Measurements from ENCODE around the gene SESTD1. TPM values are rescaled to one million over a fixed set of nuclear protein-coding genes. Genes with fewer than 3 reads are reported as not detected.
"Not testable (repeated sequence)": the region's sequence is repeated elsewhere in the genome, so short reads cannot be mapped to it uniquely, and the experiment has no call there.

The SESTD1 gene
- polyA plus RNA-seq, 1 donor from 2014 or later: 39.5 TPM

DNA sequence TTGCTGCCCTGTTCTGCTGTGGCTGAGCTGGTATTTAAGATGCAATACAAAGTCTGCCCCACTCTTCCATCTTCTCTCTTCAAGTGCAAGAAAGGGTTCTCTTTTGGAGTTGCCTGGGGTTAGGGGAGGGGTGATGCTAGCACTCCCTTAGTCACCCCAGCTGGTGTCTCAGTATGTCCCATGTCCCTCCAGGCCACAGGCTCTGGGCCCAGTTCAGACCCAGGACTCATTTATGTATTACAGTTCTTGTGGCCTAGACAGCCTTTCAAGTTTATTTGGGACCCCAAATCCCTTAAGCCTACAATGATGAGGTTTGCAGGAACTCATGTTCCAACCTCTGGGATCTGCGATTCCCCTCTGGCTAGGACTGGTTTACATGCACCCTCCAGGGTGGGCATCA, 167.5 kb downstream of the SESTD1 start:
- H3K4me3 ChIP-seq (ENCODE audit: low read length): no peak overlapping the region
- no peaks in the 10 kb centered on the region for H3F3A ChIP-seq (ENCODE audit: insufficient read depth, low read length, poor library complexity, severe bottlenecking)
- TF ChIP-seq EP300 (conservative IDR thresholded peaks at IDR 0.05; ENCODE audit: poor library complexity, severe bottlenecking) (no peak), SMC3 (conservative IDR thresholded peaks at IDR 0.05; ENCODE audit: poor library complexity) (no peak), TAF1 (IDR thresholded peaks at IDR 0.05; ENCODE audit: low read depth) (no peak), EZH2 (IDR thresholded peaks at IDR 0.05; ENCODE audit: borderline replicate concordance, insufficient read depth, low read length, poor library complexity, severe bottlenecking) (no peak)
- TF ChIP-seq, protein P1, sequence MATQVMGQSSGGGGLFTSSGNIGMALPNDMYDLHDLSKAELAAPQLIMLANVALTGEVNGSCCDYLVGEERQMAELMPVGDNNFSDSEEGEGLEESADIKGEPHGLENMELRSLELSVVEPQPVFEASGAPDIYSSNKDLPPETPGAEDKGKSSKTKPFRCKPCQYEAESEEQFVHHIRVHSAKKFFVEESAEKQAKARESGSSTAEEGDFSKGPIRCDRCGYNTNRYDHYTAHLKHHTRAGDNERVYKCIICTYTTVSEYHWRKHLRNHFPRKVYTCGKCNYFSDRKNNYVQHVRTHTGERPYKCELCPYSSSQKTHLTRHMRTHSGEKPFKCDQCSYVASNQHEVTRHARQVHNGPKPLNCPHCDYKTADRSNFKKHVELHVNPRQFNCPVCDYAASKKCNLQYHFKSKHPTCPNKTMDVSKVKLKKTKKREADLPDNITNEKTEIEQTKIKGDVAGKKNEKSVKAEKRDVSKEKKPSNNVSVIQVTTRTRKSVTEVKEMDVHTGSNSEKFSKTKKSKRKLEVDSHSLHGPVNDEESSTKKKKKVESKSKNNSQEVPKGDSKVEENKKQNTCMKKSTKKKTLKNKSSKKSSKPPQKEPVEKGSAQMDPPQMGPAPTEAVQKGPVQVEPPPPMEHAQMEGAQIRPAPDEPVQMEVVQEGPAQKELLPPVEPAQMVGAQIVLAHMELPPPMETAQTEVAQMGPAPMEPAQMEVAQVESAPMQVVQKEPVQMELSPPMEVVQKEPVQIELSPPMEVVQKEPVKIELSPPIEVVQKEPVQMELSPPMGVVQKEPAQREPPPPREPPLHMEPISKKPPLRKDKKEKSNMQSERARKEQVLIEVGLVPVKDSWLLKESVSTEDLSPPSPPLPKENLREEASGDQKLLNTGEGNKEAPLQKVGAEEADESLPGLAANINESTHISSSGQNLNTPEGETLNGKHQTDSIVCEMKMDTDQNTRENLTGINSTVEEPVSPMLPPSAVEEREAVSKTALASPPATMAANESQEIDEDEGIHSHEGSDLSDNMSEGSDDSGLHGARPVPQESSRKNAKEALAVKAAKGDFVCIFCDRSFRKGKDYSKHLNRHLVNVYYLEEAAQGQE (IDR thresholded peaks at IDR 0.05; ENCODE audit: borderline replicate concordance): no peak
- TF ChIP-seq, protein P2, sequence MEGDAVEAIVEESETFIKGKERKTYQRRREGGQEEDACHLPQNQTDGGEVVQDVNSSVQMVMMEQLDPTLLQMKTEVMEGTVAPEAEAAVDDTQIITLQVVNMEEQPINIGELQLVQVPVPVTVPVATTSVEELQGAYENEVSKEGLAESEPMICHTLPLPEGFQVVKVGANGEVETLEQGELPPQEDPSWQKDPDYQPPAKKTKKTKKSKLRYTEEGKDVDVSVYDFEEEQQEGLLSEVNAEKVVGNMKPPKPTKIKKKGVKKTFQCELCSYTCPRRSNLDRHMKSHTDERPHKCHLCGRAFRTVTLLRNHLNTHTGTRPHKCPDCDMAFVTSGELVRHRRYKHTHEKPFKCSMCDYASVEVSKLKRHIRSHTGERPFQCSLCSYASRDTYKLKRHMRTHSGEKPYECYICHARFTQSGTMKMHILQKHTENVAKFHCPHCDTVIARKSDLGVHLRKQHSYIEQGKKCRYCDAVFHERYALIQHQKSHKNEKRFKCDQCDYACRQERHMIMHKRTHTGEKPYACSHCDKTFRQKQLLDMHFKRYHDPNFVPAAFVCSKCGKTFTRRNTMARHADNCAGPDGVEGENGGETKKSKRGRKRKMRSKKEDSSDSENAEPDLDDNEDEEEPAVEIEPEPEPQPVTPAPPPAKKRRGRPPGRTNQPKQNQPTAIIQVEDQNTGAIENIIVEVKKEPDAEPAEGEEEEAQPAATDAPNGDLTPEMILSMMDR (IDR thresholded peaks at IDR 0.05; ENCODE audit: poor library complexity, severe bottlenecking): no peak
- no peaks in the 10 kb centered on the region for H3K36me3 ChIP-seq (ENCODE audit: insufficient read depth, low read length)
- H3K9me2 ChIP-seq (ENCODE audit: insufficient read depth, low read length): no peaks in the 10 kb centered on the region
- no peaks in the 10 kb centered on the region for H3K9me3 ChIP-seq (ENCODE audit: low read length)
- no peak overlapping the region for H3K9ac ChIP-seq (ENCODE audit: low read length)
- H3K79me2 ChIP-seq (replicated peaks; ENCODE audit: insufficient read depth, low read length): no peaks in the 10 kb centered on the region
- no peak overlapping the region for H3K4me2 ChIP-seq (ENCODE audit: low read length)
- no peak overlapping the region for H3K27ac ChIP-seq (ENCODE audit: low read length)
- no peaks in the 10 kb centered on the region for H3K27me3 ChIP-seq (ENCODE audit: insufficient read depth, low read depth, low read length)
- no peaks in the 10 kb centered on the region for H4K20me1 ChIP-seq (ENCODE audit: insufficient read depth)
- H2AFZ ChIP-seq (ENCODE audit: low read depth, low read length): no peak overlapping the region

GRCh38 chr2:179096090-179096489, 168.5 kb downstream of the SESTD1 start:
- no peaks in the 10 kb centered on the region for H3K27me3 ChIP-seq (ENCODE audit: insufficient read depth, low read depth, low read length)
- H3K4me3 ChIP-seq (ENCODE audit: low read length): no peak overlapping the region
- no peak overlapping the region for H3K27ac ChIP-seq (ENCODE audit: low read length)
- H2AFZ ChIP-seq (ENCODE audit: low read depth, low read length): no peak overlapping the region
- no peaks in the 10 kb centered on the region for H3K79me2 ChIP-seq (replicated peaks; ENCODE audit: insufficient read depth, low read length)
- no peak overlapping the region for H3K9ac ChIP-seq (ENCODE audit: low read length)
- H3F3A ChIP-seq (ENCODE audit: insufficient read depth, low read length, poor library complexity, severe bottlenecking): no peaks in the 10 kb centered on the region
- H4K20me1 ChIP-seq (ENCODE audit: insufficient read depth): no peaks in the 10 kb centered on the region
- TF ChIP-seq TAF1 (IDR thresholded peaks at IDR 0.05; ENCODE audit: low read depth) (no peak), EP300 (conservative IDR thresholded peaks at IDR 0.05; ENCODE audit: poor library complexity, severe bottlenecking) (no peak), SMC3 (conservative IDR thresholded peaks at IDR 0.05; ENCODE audit: poor library complexity) (no peak), MXI1 (conservative IDR thresholded peaks at IDR 0.05; ENCODE audit: poor library complexity, severe bottlenecking) (no peak), RAD21 (conservative IDR thresholded peaks at IDR 0.05) (no peak), POLR2AphosphoS5 (IDR thresholded peaks at IDR 0.05) (no peak), EZH2 (IDR thresholded peaks at IDR 0.05; ENCODE audit: borderline replicate concordance, insufficient read depth, low read length, poor library complexity, severe bottlenecking) (no peak)
- TF ChIP-seq, protein P1 (IDR thresholded peaks at IDR 0.05; ENCODE audit: borderline replicate concordance): no peak
- TF ChIP-seq, protein P2 (IDR thresholded peaks at IDR 0.05; ENCODE audit: poor library complexity, severe bottlenecking): no peak
- H3K36me3 ChIP-seq (ENCODE audit: insufficient read depth, low read length): no peaks in the 10 kb centered on the region
- no peaks in the 10 kb centered on the region for H3K9me3 ChIP-seq (ENCODE audit: low read length)
- no peak overlapping the region for H3K4me2 ChIP-seq (ENCODE audit: low read length)
- H3K9me2 ChIP-seq (ENCODE audit: insufficient read depth, low read length): no peaks in the 10 kb centered on the region

DNA sequence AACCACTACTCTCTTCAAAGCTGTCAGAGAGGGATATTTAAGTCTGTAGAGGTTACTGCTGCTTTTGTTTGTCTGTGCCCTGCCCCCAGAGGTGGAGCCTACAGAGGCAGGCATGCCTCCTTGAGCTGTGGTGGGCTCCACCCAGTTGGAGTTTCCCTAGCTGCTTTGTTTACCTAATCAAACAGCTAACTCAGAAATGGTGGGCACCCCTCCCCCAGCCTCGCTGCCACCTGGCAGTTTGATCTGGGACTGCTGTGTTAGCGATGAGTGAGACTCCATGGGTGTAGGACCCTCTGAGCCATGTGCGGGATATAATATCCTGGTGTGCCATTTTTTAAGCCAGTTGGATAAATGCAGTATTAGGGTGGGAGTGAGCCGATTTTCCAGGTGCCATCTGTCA, 171.7 kb downstream of the SESTD1 start:
- not testable (repeated sequence) for H3K9ac ChIP-seq (ENCODE audit: low read length); H3F3A ChIP-seq (ENCODE audit: insufficient read depth, low read length, poor library complexity, severe bottlenecking); H3K9me3 ChIP-seq (ENCODE audit: low read length); H3K4me2 ChIP-seq (ENCODE audit: low read length); H3K36me3 ChIP-seq (ENCODE audit: insufficient read depth, low read length); H3K79me2 ChIP-seq (replicated peaks; ENCODE audit: insufficient read depth, low read length); H3K27me3 ChIP-seq (ENCODE audit: insufficient read depth, low read depth, low read length); H4K20me1 ChIP-seq (ENCODE audit: insufficient read depth); H3K27ac ChIP-seq (ENCODE audit: low read length); H3K4me3 ChIP-seq (ENCODE audit: low read length); H2AFZ ChIP-seq (ENCODE audit: low read depth, low read length); H3K9me2 ChIP-seq (ENCODE audit: insufficient read depth, low read length)

Data from neural cell (in vitro differentiated cells).